ENCODE measurements around the gene GSG1L.

The GSG1L gene

GRCh38 chr16:28063591-28064061 lies at the start of gene GSG1L:
TSS of gene GSG1L (minus strand) at chr16:28063714. CDS start at chr16:28063424, 290 bp downstream.
- no peak within 1 kb of the TSS for H3K27ac ChIP-seq
- TF ChIP-seq ZFX (IDR thresholded peaks at IDR 0.05) (no peak), CTCF (conservative IDR thresholded peaks at IDR 0.05) (no peak; the same call in 1 of the 2 replicates)

- TF ChIP-seq CTCF (conservative IDR thresholded peaks at IDR 0.05) (no peak), ZFX (IDR thresholded peaks at IDR 0.05) (no peak)
- H3K27ac ChIP-seq = no peak overlapping the region
These were observed 49.4 kb upstream of the GSG1L start for GRCh38 chr16:28112908-28113307.

- no peak overlapping the region for H3K27ac ChIP-seq
- TF ChIP-seq CTCF (conservative IDR thresholded peaks at IDR 0.05) (no peak), ZFX (IDR thresholded peaks at IDR 0.05) (no peak)
These were observed 47.5 kb upstream of the GSG1L start for GRCh38 chr16:28110977-28111376.

GRCh38 chr16:28110479-28110878 lies 47.0 kb upstream of the GSG1L start:
- H3K27ac ChIP-seq = no peak overlapping the region
- TF ChIP-seq CTCF (conservative IDR thresholded peaks at IDR 0.05) = no peak
- TF ChIP-seq ZFX (IDR thresholded peaks at IDR 0.05) = no peak

- H3K27ac ChIP-seq = no peak overlapping the region
These were observed 46.6 kb upstream of the GSG1L start for GRCh38 chr16:28110074-28110473.

GRCh38 chr16:28108590-28109247 lies 45.2 kb upstream of the GSG1L start:
- TF ChIP-seq CTCF (conservative IDR thresholded peaks at IDR 0.05) = no peak
- no peak for TF ChIP-seq ZFX (IDR thresholded peaks at IDR 0.05)

More at GRCh38 chr16:28110074-28110473, 46.6 kb upstream of the GSG1L start:
- TF ChIP-seq ZFX (IDR thresholded peaks at IDR 0.05) (no peak), CTCF (conservative IDR thresholded peaks at IDR 0.05) (no peak)

GRCh38 chr16:28107232-28107631 lies 43.7 kb upstream of the GSG1L start:
- H3K27ac ChIP-seq = no peak overlapping the region
- TF ChIP-seq CTCF (conservative IDR thresholded peaks at IDR 0.05) (no peak), ZFX (IDR thresholded peaks at IDR 0.05) (no peak)

More at GRCh38 chr16:28108590-28109247, 45.2 kb upstream of the GSG1L start:
- H3K27ac ChIP-seq = no peak overlapping the region

All from C4-2B (cell line).